Panc1 (cell line): ENCODE results near the gene P4HA3. TPM values are rescaled to one million over a fixed set of nuclear protein-coding genes. Genes with fewer than 3 reads are reported as not detected.

Experiments
- ATAC-seq: fragments of 200-7000 bp; cut with Tn5 transposase; 2 replicates; pipeline ENCODE4 v1.9.1; 2020; ENCODE audit warnings: mild to moderate bottlenecking, moderate library complexity
- BruUV-seq: library from RNA; stranded (reverse); fragments of 400-500 nt; replicated peaks from 2 replicates; lab custom pipeline; 2021; lab: Mats Ljungman, UMichigan
- CTCF ChIA-PET: fragments of 300-600 bp; sonication (Branson Sonifier 250); formaldehyde crosslinking; loops from one replicate; lab custom pipeline; 2022; ENCODE audit warnings: antibody characterized with exemption; lab: Charles Lee
- POLR2A ChIA-PET: fragments of 300-600 bp; sonication (Branson Sonifier 250); formaldehyde crosslinking; loops from one replicate; lab custom pipeline; 2022; ENCODE audit warnings: antibody characterized with exemption; lab: Charles Lee
- DNase-seq: peaks from one replicate; pipeline ENCODE4 v3.0.0-alpha.2; 2010; ENCODE audit warnings: low read depth, low spot score
- H3K27ac ChIP-seq: 2 replicates; pipeline ENCODE4 v1.5.1; 2011; ENCODE audit warnings: mild to moderate bottlenecking, low read length, inconsistent platforms
- H3K27me3 ChIP-seq: fragments of 200-500 bp; sonication (Bioruptor generic); 2 replicates; pipeline ENCODE4 v1.6.0; 2014; ENCODE audit warnings: low read length, inconsistent platforms; ENCODE audit not compliant: control insufficient read depth, insufficient read depth
- H3K36me3 ChIP-seq: fragments of 200-500 bp; sonication (Bioruptor generic); 2 replicates; pipeline ENCODE4 v1.5.1; 2014; ENCODE audit warnings: inconsistent platforms, mild to moderate bottlenecking, low read length, moderate library complexity; ENCODE audit not compliant: control insufficient read depth, insufficient read depth
- H3K4me1 ChIP-seq: 2 replicates; pipeline ENCODE4 v1.5.1; 2011; ENCODE audit warnings: inconsistent platforms, mild to moderate bottlenecking, low read length, moderate library complexity; ENCODE audit not compliant: control insufficient read depth, insufficient read depth
- H3K4me3 ChIP-seq, 2 experiments: 2 replicates each; pipeline ENCODE4 v1.5.1; 2011 to 2012; ENCODE audit warnings: low read depth in 2 of 2, low read length in 2 of 2, mild to moderate bottlenecking in 2 of 2, inconsistent platforms in 1 of 2, moderate library complexity in 1 of 2
- H3K9me3 ChIP-seq: fragments of 200-500 bp; sonication (Bioruptor generic); 2 replicates; pipeline ENCODE4 v1.5.1; 2014; ENCODE audit warnings: low read depth, mild to moderate bottlenecking, inconsistent platforms, low read length, moderate library complexity; ENCODE audit not compliant: control insufficient read depth, insufficient read depth
- CTCF ChIP-seq: fragments of 450-650 bp; IDR thresholded peaks from 2 replicates; pipeline ENCODE4 v1.5.1; 2017; ENCODE audit warnings: mild to moderate bottlenecking
- POLR2AphosphoS5 ChIP-seq: IDR thresholded peaks from 2 replicates; pipeline ENCODE4 v1.6.1; 2012; ENCODE audit warnings: mild to moderate bottlenecking, low read depth, low read length, moderate library complexity
- REST ChIP-seq, 2 experiments: IDR thresholded peaks; 2 replicates each; pipeline ENCODE4 v1.6.1; 2011 to 2012; ENCODE audit warnings: low read depth in 2 of 2, control low read depth in 1 of 2, low read length in 1 of 2, mild to moderate bottlenecking in 1 of 2, moderate library complexity in 1 of 2; ENCODE audit not compliant: insufficient read depth in 1 of 2
- SIN3A ChIP-seq: IDR thresholded peaks from 2 replicates; pipeline ENCODE4 v1.6.1; 2012; ENCODE audit warnings: low read depth, mild to moderate bottlenecking, low read length, moderate library complexity, borderline replicate concordance; ENCODE audit not compliant: insufficient read depth
- TCF7L2 ChIP-seq: IDR thresholded peaks from 2 replicates; pipeline ENCODE4 v1.6.1; 2011; ENCODE audit warnings: mild to moderate bottlenecking, low read depth, low read length, inconsistent platforms
- in situ Hi-C: cut with HindIII; loops from 2 replicates; pipeline ENCODE4 v1.10.0; 2016; ENCODE audit warnings: low sequenced_read_pairs, low pct_unique_long_range_greater_than_20kb
- intact Hi-C: fragments of 100-400 bp; cut with micrococcal nuclease; formaldehyde crosslinking; loops from one replicate; pipeline ENCODE4 v1.10.0; 2022; ENCODE audit not compliant: unreplicated experiment
- total RNA-seq: library from RNA; stranded (reverse); gene quantifications from one replicate; pipeline ENCODE4 v1.2.1, GENCODE V29; 2021; ENCODE audit not compliant: unreplicated experiment

The P4HA3 gene
- total RNA-seq, 1 experiment from 2014 or later, result 1.3 TPM

GRCh38 chr11:74235121-74235520 is 76.3 kb downstream of the P4HA3 start:
- intact Hi-C loops, result no loop called here
- in situ Hi-C loops, result no loop called here
- TF ChIP-seq CTCF (no peak), REST (IDR thresholded peaks at IDR 0.05; ENCODE audit: insufficient read depth in 1 of 2, low read depth in 2 of 2, low read length in 1 of 2) (no peak), POLR2AphosphoS5 (no peak)
- no peak overlapping the region for H3K4me3 ChIP-seq
- H3K9me3 ChIP-seq, result no peaks in the 10 kb centered on the region
- H3K27ac ChIP-seq, result no peak overlapping the region
- ChIA-PET CTCF (no interaction called here), POLR2A (no interaction called here)
- DNase-seq (no peak), ATAC-seq (no peak)
- H3K36me3 ChIP-seq, result peaks cover 34% of the 10 kb centered on the region; the same call in 1 of the 2 replicates
- BruUV-seq, result no TSS peak
- H3K27me3 ChIP-seq, result no peaks in the 10 kb centered on the region
- H3K4me1 ChIP-seq, result no peaks in the 10 kb centered on the region

GRCh38 chr11:74233683-74234082 is 77.8 kb downstream of the P4HA3 start:
- intact Hi-C loops (no loop called here), in situ Hi-C loops (no loop called here)
- Histone ChIP-seq H3K4me3 (no peak overlapping the region), H3K9me3 (no peaks in the 10 kb centered on the region), H3K4me1 (no peaks in the 10 kb centered on the region), H3K27ac (no peak overlapping the region), H3K27me3 (no peaks in the 10 kb centered on the region), H3K36me3 (peaks cover 37% of the 10 kb centered on the region; the same call in 1 of the 2 replicates)
- ATAC-seq (no peak), DNase-seq (no peak)
- ChIA-PET POLR2A (no interaction called here), CTCF (no interaction called here)
- TF ChIP-seq CTCF (no peak), SIN3A (no peak), TCF7L2 (no peak), POLR2AphosphoS5 (no peak), REST (IDR thresholded peaks at IDR 0.05; ENCODE audit: insufficient read depth in 1 of 2, low read depth in 2 of 2, low read length in 1 of 2) (no peak)
- no TSS peak for BruUV-seq
